Erythroblast (primary cell): ENCODE measurements around the gene BACH2.
A peak's percentile ranks its signal among the peaks of the same experiment; 100 is the strongest.
"Not testable (repeated sequence)": the region's sequence is repeated elsewhere in the genome, so short reads cannot be mapped to it uniquely, and the experiment has no call there.

Source experiments
- DNase-seq, 2 experiments: peaks; one replicate each; lab custom pipeline; 2025; lab: John Stamatoyannopoulos, UW
- GATA1 ChIP-seq: IDR thresholded peaks from 2 replicates; pipeline ENCODE4 v1.6.1; 2011; ENCODE audit warnings: low read depth, mild to moderate bottlenecking, control low read depth, low read length, moderate library complexity
- POLR2A ChIP-seq: IDR thresholded peaks from 2 replicates; pipeline ENCODE4 v1.6.1; 2011; ENCODE audit warnings: mild to moderate bottlenecking, low read length

BACH2 gene

DNA sequence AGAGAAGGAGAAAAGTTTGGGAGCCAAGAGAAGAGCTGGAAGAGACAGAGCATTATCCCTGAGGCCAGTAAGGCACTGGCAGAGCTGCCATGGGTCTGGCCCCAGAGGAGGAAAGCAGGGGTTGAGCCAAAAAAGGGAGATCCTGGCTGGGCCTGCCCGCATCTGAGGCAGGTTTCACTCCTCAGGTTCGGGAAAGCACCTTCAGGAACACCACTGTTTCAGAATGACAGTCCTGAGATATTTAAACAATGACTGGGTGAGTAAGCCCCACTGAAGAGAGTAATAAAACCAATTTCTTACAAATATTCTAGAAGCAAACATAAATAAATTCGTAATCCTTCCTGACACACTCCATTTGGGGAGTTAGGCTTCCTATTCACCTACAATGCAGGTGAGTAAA is 152.2 kb downstream of the BACH2 start:
- no peak for DNase-seq

DNA sequence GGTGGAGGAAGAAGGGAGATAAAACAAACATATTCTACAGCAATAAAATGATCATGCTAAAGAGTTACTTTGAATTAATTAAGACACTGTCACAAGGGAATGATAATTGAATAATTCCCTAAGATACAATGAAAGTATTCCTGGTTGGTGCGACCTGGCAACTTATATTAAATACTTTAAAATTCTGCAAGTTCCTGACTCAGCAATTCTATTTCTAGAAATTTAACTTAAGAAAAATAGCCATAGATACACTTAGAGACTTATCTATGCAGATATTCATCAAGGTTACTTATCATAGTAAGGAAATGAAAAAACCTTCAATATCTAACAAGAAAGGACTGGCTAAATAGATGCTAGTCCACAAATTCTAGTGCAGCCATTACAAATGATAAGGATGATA is 156.0 kb downstream of the BACH2 start:
- TF ChIP-seq GATA1 (no peak), POLR2A (no peak)

More for the DNA sequence above, 152.2 kb downstream of the BACH2 start:
- TF ChIP-seq GATA1 (no peak), POLR2A (no peak)

DNA sequence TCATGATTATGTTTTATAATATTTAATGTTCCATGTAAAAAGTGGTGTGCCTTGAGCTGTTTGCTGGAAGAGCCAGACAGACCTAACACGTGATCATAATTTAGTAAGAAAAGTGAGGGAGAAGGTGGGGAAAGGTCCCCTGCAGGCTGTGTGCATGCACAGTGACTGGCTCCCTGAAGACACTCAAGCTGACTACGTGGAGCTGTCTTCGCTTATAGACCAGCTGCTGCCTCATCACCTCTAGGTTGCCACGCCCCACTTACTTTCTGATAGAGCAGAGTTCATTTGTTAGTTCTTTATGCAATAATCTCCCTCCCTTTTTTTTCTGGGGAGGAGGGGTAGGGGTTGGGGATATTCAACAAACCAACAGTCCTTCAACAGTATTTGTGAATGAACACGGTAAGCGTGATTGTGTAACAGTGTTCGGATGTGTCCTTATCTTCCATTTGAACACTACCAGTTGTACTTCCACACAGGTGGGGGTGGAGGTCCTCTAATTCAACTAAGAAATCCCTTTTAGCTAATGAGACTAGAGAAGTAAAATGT is 157.3 kb downstream of the BACH2 start:
- no peak for TF ChIP-seq GATA1
- no peak for TF ChIP-seq POLR2A
- no peak for DNase-seq

More for the DNA sequence above, 156.0 kb downstream of the BACH2 start:
- DNase-seq, result no peak

DNA sequence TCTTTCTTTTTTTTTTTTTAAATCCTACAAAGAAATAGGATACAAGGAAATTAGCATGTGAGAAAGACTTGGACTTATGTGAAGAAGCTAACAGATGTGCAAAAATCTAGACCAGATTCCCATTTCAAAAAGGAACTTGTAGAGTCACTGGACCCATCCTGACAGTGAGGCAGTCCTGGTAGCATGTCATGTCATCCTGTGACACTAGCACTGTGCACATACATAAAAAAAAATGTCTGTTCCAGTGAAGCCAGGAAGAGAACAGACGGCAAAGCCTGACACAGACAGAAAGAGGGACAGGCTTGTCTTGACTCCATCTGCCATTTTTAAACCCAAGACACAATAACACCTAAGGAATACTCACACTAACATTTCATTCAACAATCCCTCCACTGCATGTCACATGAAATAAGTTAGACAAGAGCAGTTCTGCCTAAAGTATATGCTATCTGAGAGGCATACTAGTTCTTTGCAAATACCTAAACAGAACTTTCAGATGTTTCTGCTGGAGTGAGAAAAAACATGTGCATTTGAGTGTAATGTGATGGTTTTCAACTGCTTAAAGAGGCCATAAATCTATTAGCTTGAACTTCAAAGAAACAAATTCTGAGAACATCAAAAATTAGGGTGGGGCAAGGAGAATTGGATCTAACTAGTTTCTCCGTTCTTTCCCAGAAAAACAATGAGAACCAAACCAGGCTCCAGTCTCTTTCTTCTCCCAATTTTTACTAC is 159.6 kb downstream of the BACH2 start:
- no peak for TF ChIP-seq POLR2A
- no peak for TF ChIP-seq GATA1
- DNase-seq, result no peak

DNA sequence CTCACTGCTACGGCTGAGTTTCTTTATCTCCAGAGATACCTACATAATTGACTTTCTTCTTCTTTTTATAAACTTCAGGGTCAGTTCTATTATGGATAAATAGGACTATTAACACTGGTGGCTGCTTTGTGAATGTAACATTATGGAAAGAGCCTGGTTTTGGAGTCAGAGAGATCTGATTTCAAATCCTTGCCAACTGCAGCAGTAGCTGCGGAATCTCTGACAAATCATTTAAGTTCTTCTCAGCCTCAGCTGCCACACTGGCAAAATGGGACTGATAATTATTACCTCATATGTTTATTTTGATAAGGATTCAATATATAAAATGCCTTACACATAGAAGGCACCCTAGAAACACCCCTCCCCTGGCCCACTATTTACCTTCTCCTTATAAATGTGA is 160.5 kb downstream of the BACH2 start:
- no peak for DNase-seq
- TF ChIP-seq POLR2A (no peak), GATA1 (no peak)

DNA sequence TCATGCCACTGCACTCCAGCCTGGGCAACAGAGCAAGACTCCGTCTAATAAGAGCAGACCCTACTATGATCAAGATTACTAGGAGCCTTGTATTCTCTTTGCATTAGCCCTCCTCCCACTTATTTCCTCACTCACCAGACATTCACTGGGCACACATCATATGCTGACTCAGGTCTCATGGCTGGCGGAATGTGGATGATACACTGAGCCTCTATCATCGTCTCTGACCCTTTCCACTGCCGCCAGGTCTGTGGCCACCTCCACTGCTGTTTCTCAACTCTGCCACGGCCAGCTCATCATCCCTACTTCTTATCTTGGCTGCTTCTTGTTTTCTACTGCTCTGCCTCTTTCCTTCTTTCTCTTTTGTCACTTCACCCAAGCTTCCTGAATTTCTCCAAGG is 161.0 kb downstream of the BACH2 start:
- TF ChIP-seq GATA1 (no peak), POLR2A (no peak)
- DNase-seq, result no peak

DNA sequence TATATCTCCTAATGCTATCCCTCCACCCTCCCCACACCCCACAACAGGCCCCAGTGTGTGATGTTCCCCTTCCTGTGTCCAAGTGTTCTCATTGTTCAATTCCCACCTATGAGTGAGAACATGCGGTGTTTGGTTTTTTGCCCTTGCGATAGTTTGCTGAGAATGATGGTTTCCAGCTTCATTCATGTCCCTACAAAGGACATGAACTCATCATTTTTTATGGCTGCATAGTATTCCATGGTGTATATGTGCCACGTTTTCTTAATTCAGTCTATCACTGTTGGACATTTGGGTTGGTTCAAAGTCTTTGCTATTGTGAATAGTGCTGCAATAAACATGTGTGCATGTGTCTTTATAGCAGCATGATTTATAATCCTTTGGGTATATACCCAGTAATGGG is 163.0 kb downstream of the BACH2 start:
- not testable (repeated sequence) for DNase-seq

DNA sequence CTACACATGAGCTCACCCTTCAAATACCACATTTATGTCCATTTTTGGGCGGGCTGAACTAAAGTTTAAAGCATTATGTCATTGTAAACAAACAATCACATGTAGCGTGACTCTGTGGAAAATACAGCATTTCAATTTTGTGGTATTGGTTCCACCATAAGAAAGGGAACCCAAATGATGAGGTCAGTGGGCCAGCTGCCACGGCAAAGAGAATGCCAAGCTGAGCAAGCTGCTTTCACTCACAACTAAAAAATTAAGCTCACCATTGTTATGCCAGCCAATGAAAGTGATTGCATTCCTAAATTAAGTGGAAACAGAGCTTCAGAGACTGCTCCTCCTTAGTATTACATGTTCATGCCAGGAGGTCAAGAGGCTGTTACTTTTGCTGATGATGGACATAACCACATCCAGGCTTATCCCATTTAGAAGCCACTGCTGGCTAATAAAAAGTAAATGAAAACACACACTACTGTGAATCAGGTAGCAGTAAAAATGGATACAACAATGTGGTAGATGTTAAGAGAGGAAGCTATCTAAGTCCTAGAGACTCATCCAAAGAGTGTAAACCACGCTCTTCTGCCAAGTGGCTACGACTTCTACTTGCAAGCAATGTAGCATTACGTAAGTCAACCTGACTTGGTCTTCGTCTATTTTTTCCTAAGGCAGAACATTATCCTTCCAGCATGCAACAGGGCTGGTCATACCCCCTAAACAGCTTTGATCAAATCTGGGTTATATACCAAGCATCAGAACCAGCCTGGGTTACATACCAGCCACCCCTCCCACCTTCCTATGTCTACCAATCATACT is 164.8 kb downstream of the BACH2 start:
- no peak for DNase-seq
- TF ChIP-seq POLR2A (no peak), GATA1 (no peak)

DNA sequence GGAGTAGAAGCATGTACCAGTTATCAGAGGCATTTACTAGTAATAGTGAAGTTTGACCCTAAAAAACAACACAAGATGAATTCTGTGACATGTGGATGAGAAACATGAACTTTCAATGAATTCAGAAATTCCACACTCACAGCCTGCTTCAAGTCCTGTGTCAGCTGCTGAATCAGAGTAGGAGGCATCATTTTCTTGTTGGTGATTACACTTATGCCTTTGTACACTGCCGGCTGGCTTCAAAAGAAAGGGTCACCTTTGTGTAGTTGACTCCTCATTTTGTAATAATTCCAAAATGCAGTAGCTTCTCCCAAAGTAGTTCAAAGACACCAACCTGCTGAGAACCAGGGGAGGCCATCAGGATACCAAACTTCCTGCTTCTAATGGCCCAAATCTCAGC is 165.5 kb downstream of the BACH2 start:
- DNase-seq, result no peak
- TF ChIP-seq POLR2A, result no peak
- no peak for TF ChIP-seq GATA1

DNA sequence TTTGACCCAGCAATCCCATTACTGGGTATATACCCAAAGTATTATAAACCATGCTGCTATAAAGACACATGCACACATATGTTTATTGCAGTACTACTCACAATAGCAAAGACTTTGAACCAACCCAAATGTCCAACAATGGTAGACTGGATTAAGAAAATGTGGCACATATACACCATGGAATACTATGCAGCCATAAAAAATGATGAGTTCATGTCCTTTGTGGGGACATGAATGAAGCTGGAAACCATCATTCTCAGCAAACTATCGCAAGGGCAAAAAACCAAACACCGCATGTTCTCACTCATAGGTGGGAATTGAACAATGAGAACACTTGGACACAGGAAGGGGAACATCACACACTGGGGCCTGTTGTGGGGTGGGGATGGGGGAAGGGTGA is 168.0 kb downstream of the BACH2 start:
- DNase-seq, result not testable (repeated sequence)

DNA sequence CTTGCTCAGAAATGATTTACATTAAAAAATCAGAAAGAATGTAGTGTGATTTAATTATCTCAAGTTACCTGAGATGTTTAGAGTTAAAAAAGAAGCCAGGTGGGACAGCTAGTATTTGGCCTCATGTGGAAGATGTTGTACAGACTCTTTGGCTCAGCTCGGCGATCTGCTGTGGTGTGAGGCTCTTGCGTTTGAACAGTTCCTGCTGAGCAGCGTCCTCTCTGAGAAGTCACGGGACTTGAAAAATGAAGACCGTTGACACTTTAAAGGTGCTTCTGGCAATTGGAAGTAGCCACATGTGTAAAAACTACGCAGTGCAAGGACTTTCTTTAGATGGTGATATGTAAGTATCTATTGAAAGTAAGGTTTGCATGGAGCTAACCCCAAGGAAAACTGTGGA is 169.0 kb downstream of the BACH2 start:
- DNase-seq, result peak in 1 of 2 experiments; percentile 2
- no peak for TF ChIP-seq POLR2A
- no peak for TF ChIP-seq GATA1

DNA sequence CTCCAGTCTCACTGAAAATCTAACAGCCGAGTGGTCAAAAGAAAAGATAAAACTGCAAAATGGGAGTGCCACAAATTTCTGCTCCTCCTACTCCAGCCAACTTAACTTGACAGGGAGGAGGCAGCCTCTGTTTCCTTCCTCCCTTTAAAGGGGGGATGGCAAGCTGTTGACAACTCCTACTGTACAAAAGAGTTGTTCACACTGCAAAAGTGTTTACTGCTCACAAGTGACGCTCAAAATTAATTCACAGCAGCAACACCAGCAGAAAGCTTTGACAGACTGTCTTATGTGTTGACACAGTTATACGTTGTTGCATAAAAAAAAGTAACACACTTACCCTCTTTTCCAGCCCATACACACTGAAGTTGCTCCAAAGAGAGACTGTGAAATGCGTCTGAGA is 169.8 kb downstream of the BACH2 start:
- DNase-seq, result peak; percentile 6 to 15
- TF ChIP-seq GATA1 (no peak), POLR2A (no peak)

DNA sequence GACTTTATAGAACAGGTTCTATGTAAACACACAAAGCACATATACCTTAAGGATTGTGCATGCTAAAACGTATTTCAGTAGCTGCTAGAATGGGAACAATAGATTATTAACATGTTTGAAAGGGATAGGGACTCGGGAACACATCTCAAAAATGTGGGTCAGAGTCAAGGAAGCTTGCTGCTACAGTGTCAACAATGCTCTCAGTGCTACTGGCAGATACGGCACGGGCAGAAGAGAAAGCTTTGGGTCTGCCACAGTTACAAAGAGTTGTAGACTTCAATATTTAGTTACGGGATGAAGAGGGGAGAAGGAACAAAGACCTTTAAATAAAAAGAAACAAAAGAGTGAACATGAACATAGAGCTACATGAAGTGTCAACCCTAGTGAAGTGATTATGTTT is 170.5 kb downstream of the BACH2 start:
- TF ChIP-seq GATA1 (no peak), POLR2A (no peak)

DNA sequence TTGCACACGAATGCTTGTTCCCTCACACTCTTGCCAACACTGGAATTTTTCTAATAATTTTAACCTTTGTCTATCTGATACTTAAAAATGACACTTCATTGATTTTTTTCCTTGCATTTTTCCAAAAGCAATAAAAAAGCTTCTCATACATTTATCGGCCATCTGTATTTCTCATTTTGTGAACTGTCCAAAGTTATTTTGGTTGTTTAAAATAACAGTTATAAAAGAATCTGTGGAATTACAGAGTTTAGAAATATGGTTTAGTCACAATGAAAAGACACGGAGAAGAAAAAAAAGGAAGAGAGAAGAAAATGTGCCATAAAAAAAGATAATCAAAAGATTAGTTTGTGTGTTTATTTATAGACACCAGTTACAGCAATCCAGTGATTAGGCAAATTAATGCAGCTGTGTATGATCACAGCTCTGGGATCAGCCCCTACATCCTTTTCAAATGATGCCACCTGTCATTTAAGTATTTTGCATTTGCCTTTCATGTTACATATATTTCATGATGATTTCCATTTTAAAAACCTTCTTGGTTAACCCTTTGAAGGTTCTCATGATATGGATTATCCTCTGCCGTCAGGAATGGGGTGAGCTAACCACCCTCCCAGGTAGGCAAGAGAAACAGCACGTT is 171.7 kb downstream of the BACH2 start:
- no peak for DNase-seq

More for the DNA sequence above, 170.5 kb downstream of the BACH2 start:
- no peak for DNase-seq

DNA sequence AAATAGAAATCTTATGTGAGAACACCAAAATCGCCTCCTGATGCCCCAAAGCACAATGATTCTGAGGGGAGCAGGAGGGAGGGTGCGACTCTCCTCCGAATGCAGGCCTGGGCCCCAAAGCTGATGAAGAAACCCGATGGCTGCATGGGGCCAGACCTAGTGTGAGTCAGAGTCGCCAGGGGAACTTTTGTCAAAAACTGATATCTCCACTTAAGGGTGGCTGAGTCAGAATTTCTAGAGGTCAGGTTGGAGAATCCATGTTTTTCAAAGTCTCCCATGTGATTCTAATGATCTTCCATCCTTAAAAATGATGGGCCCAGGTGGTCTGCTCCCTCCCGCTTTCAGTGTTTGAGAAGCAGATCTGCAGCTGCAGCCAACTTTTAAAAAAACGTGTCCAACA is 172.8 kb downstream of the BACH2 start:
- TF ChIP-seq GATA1, result no peak
- no peak for TF ChIP-seq POLR2A
- peak; percentile 12 to 38 for DNase-seq

More for the DNA sequence above, 171.7 kb downstream of the BACH2 start:
- TF ChIP-seq GATA1, result no peak
- TF ChIP-seq POLR2A, result no peak
